Endothelial cell of umbilical vein (primary cell): ENCODE measurements around the gene IFIT3. TPM values are rescaled to one million over a fixed set of nuclear protein-coding genes. Genes with fewer than 3 reads are reported as not detected.
"Not testable (repeated sequence)": the region's sequence is repeated elsewhere in the genome, so short reads cannot be mapped to it uniquely, and the experiment has no call there.

Source experiments
- BruUV-seq: library from RNA; stranded (reverse); fragments of 400-500 nt; replicated peaks from 2 replicates; lab custom pipeline; 2021; lab: Mats Ljungman, UMichigan
- CTCF ChIA-PET: fragments of 300-600, 350-600 bp; sonication (Branson Sonifier 250); formaldehyde crosslinking; loops from one replicate; lab custom pipeline; 2021; ENCODE audit warnings: antibody characterized with exemption, inconsistent platforms; lab: Charles Lee
- POLR2A ChIA-PET: fragments of 300-600, 350-600 bp; sonication (Branson Sonifier 250); formaldehyde crosslinking; loops from one replicate; lab custom pipeline; 2021; ENCODE audit warnings: antibody characterized with exemption, inconsistent platforms; lab: Charles Lee
- DNase-seq: peaks from one replicate; pipeline ENCODE4 v3.0.0-alpha.2; 2011; ENCODE audit warnings: low read depth, low spot score
- FAIRE-seq: peaks from 2 replicates; lab custom pipeline; 2011; peaks lifted over from hg19 to GRCh38; lab: Jason Lieb, UNC
- H2AFZ ChIP-seq: 2 replicates; pipeline ENCODE4 v1.6.0; 2012; ENCODE audit warnings: low read depth, low read length, control low read depth, inconsistent platforms
- H3K27ac ChIP-seq: 2 replicates; pipeline ENCODE4 v1.5.1; 2011; ENCODE audit warnings: low read depth, mild to moderate bottlenecking, control low read depth, low read length, moderate library complexity; ENCODE audit not compliant: insufficient read depth
- H3K27me3 ChIP-seq, 2 experiments: 2 replicates each; pipeline versions ENCODE4 v1.6.0 to v1.6.1; 2011; ENCODE audit warnings: low read length in 2 of 2, mixed read lengths in 1 of 2; ENCODE audit not compliant: control insufficient read depth in 2 of 2, insufficient read depth in 2 of 2
- H3K36me3 ChIP-seq, 2 experiments: 2 replicates in 1 of 2; 3 replicates in 1 of 2; pipeline ENCODE4 v1.5.1; 2011; ENCODE audit warnings: low read length in 2 of 2, mild to moderate bottlenecking in 1 of 2, moderate library complexity in 1 of 2; ENCODE audit not compliant: control insufficient read depth in 2 of 2, insufficient read depth in 2 of 2; ENCODE audit errors: extremely low read depth in 1 of 2
- H3K4me1 ChIP-seq: 3 replicates; pipeline ENCODE4 v1.5.1; 2011; ENCODE audit warnings: mild to moderate bottlenecking, low read length; ENCODE audit not compliant: control insufficient read depth, insufficient read depth; ENCODE audit errors: extremely low read depth
- H3K4me2 ChIP-seq: 2 replicates; pipeline ENCODE4 v1.6.1; 2011; ENCODE audit warnings: low read length, control low read depth, mixed read lengths; ENCODE audit not compliant: insufficient read depth
- H3K4me3 ChIP-seq, 3 experiments: fragments of 200-600 bp in 1 of 3; sonication (generic), shearing (Covaris generic) in 1 of 3; replicated peaks in 1 of 3; 2 replicates each; pipeline ENCODE4 v1.5.1; 2011 to 2016; ENCODE audit warnings: control low read depth in 3 of 3, low read length in 3 of 3, mild to moderate bottlenecking in 2 of 3, inconsistent platforms in 1 of 3, low read depth in 1 of 3, moderate library complexity in 1 of 3; ENCODE audit not compliant: insufficient read depth in 1 of 3
- H3K79me2 ChIP-seq: 2 replicates; pipeline ENCODE4 v1.6.0; 2012; ENCODE audit warnings: low read length, inconsistent platforms; ENCODE audit not compliant: control insufficient read depth, insufficient read depth
- H3K9ac ChIP-seq: replicated peaks from 2 replicates; pipeline ENCODE3; 2011; ENCODE audit warnings: low read length, control low read depth; ENCODE audit not compliant: insufficient read depth; ENCODE audit errors: extremely low read depth
- H3K9me1 ChIP-seq: replicated peaks from 3 replicates; pipeline ENCODE4 v1.6.0; 2011; ENCODE audit warnings: mild to moderate bottlenecking, low read length; ENCODE audit not compliant: control insufficient read depth, insufficient read depth; ENCODE audit errors: extremely low read depth
- H3K9me3 ChIP-seq: replicated peaks from 2 replicates; pipeline ENCODE4 v1.5.1; 2012; ENCODE audit warnings: low read length, inconsistent platforms; ENCODE audit not compliant: control insufficient read depth, insufficient read depth
- H4K20me1 ChIP-seq: replicated peaks from 2 replicates; pipeline ENCODE3; 2011; ENCODE audit warnings: mild to moderate bottlenecking, low read length; ENCODE audit not compliant: control insufficient read depth, insufficient read depth; ENCODE audit errors: extremely low read depth
- FOS ChIP-seq: IDR thresholded peaks from 2 replicates; pipeline ENCODE4 v1.6.1; 2011; ENCODE audit warnings: mild to moderate bottlenecking, low read length, moderate library complexity, borderline replicate concordance; ENCODE audit not compliant: insufficient read depth
- GATA2 ChIP-seq: IDR thresholded peaks from 2 replicates; pipeline ENCODE4 v1.7.0; 2011; ENCODE audit warnings: low read depth, mild to moderate bottlenecking, moderate library complexity, mixed read lengths, low read length; ENCODE audit not compliant: insufficient read length, insufficient read depth
- JUN ChIP-seq: IDR thresholded peaks from 2 replicates; pipeline ENCODE4 v1.6.1; 2011; ENCODE audit warnings: borderline replicate concordance, low read depth; ENCODE audit not compliant: insufficient read length, insufficient read depth
- POLR2A ChIP-seq: IDR thresholded peaks from 2 replicates; pipeline ENCODE4 v1.6.1; 2012; ENCODE audit warnings: low read depth, mild to moderate bottlenecking, control low read depth, low read length
- dilution Hi-C: fragments of 300-500 bp; cut with MboI; formaldehyde crosslinking; loops from one replicate; pipeline ENCODE4 v1.15.0; 2019; ENCODE audit warnings: low sequenced_read_pairs; ENCODE audit not compliant: extremely low pct_ligation_motif_present
- intact Hi-C: fragments of 100-400 bp; cut with micrococcal nuclease; formaldehyde crosslinking; loops from one replicate; pipeline ENCODE4 v1.10.0; 2022
- polyA plus RNA-seq, 4 experiments: library from polyadenylated mRNA; depleted of rRNA in 3 of 4; stranded (reverse) in 3 of 4; unstranded in 1 of 4; fragments of >200 nt; gene quantifications; 2 replicates each; pipeline versions ENCODE4 v1.2.1 to v1.2.3, GENCODE V29; 2011 to 2012; ENCODE audit warnings: missing spikeins in 1 of 4
- total RNA-seq: library from RNA; stranded (reverse); gene quantifications from 2 replicates; pipeline ENCODE4 v1.2.3, GENCODE V29; 2021

The IFIT3 gene
- total and polyA plus RNA-seq, 2 donors (not counting 3 experiments of a cell fraction or from before 2014, with no cell fraction given) = 1.2 to 3.1 TPM

- H3K4me2 ChIP-seq, BruUV-seq, H3K36me3 ChIP-seq, H3K27me3 ChIP-seq, H4K20me1 ChIP-seq, H3K4me3 ChIP-seq, H3K9me1 ChIP-seq, H3K27ac ChIP-seq, H3K79me2 ChIP-seq, FAIRE-seq, CTCF ChIA-PET, H3K9ac ChIP-seq, H2AFZ ChIP-seq, dilution Hi-C loops, H3K9me3 ChIP-seq, DNase-seq, POLR2A ChIA-PET: not testable (repeated sequence)
- intact Hi-C loops = loop anchor here (5.0 kb wide), 1 partner anchor 209 kb away; no protein-coding TSS in a partner anchor
- peaks cover 18% of the 10 kb centered on the region for H3K4me1 ChIP-seq
These were observed 1.9 kb upstream of the IFIT3 start for GRCh38 chr10:89325856-89326255.

- intact Hi-C loops = loop anchor here (2.0 to 5.0 kb wide), 3 partner anchors 28 to 212 kb away; partner anchors contain the start of gene IFIT5
These were observed 1.4 kb downstream of the IFIT3 start for GRCh38 chr10:89329151-89329550.

More at GRCh38 chr10:89329151-89329550, 1.4 kb downstream of the IFIT3 start:
- no TSS peak for BruUV-seq
- dilution Hi-C loops = no loop called here
- Histone ChIP-seq H3K36me3 (no peaks in the 10 kb centered on the region), H3K4me1 (peaks cover 21% of the 10 kb centered on the region), H4K20me1 (no peaks in the 10 kb centered on the region), H3K4me3 (no peak overlapping the region), H3K9me1 (no peaks in the 10 kb centered on the region), H3K9ac (no peak overlapping the region), H2AFZ (no peak overlapping the region), H3K27ac (no peak overlapping the region), H3K79me2 (no peaks in the 10 kb centered on the region), H3K4me2 (no peak overlapping the region), H3K27me3 (no peaks in the 10 kb centered on the region), H3K9me3 (no peaks in the 10 kb centered on the region)
- no peak for TF ChIP-seq JUN
- no peak for TF ChIP-seq FOS
- no peak for TF ChIP-seq POLR2A
- no peak for TF ChIP-seq GATA2
- DNase-seq (no peak), FAIRE-seq (no peak)
- ChIA-PET CTCF (interaction anchor here (1.7 kb wide), 1 partner anchor 19 kb away, joined by 6 read pairs; no protein-coding TSS in a partner anchor), POLR2A (no interaction called here)
